ENCODE results near the gene CPSF6. TPM values are rescaled to one million over a fixed set of nuclear protein-coding genes. Genes with fewer than 3 reads are reported as not detected.

CPSF6 gene
- total RNA-seq, 2 donors from 2014 or later, result 23.1 to 33.2 TPM

GRCh38 chr12:69211160-69211559, 28.2 kb upstream of the CPSF6 start:
- Histone ChIP-seq H3K9me3 (no peaks in the 10 kb centered on the region), H3K4me3 (no peak overlapping the region), H3K27ac (no peak overlapping the region), H3K4me1 (no peaks in the 10 kb centered on the region), H3K36me3 (replicated peaks in 1 of 2; ENCODE audit: insufficient read depth in 1 of 2, low read depth in 2 of 2) (no peaks in the 10 kb centered on the region), H3K27me3 (no peaks in the 10 kb centered on the region)
- 65 to 69% methylated on average over 3 of the region's 3 CpGs for WGBS, 2 donors
- intact Hi-C loops (cut with DNase I), result no loop called here
- DNase-seq (no peak), ATAC-seq (no peak)
- TF ChIP-seq POLR2A (IDR thresholded peaks at IDR 0.05), result no peak
- no peak for TF ChIP-seq CTCF (IDR thresholded peaks at IDR 0.05)

- no peak overlapping the region for H3K27ac ChIP-seq
- no peak for TF ChIP-seq CTCF (IDR thresholded peaks at IDR 0.05)
- TF ChIP-seq POLR2A (IDR thresholded peaks at IDR 0.05), result no peak
- intact Hi-C loops (cut with DNase I), result no loop called here
- no peak overlapping the region for H3K4me3 ChIP-seq
- ATAC-seq (no peak), DNase-seq (no peak)
- H3K4me1 ChIP-seq, result no peaks in the 10 kb centered on the region
- H3K9me3 ChIP-seq, result no peaks in the 10 kb centered on the region
- no peaks in the 10 kb centered on the region for H3K27me3 ChIP-seq
- no peaks in the 10 kb centered on the region for H3K36me3 ChIP-seq (replicated peaks in 1 of 2; ENCODE audit: insufficient read depth in 1 of 2, low read depth in 2 of 2)
- WGBS, 2 donors, result 43 to 59% methylated on average over 1 of the region's 1 CpG
Observed at GRCh38 chr12:69214169-69214568, 25.2 kb upstream of the CPSF6 start.

GRCh38 chr12:69225251-69225910, 14.0 kb upstream of the CPSF6 start:
- DNase-seq, result no peak
- intact Hi-C loops (cut with DNase I), result no loop called here
- Histone ChIP-seq H3K4me1 (no peaks in the 10 kb centered on the region), H3K4me3 (no peak overlapping the region), H3K27ac (no peak overlapping the region), H3K36me3 (replicated peaks in 1 of 2; ENCODE audit: insufficient read depth in 1 of 2, low read depth in 2 of 2) (no peaks in the 10 kb centered on the region), H3K9me3 (no peaks in the 10 kb centered on the region), H3K27me3 (no peaks in the 10 kb centered on the region)
- ATAC-seq, result no peak
- no peak for TF ChIP-seq POLR2A (IDR thresholded peaks at IDR 0.05)
- TF ChIP-seq CTCF (IDR thresholded peaks at IDR 0.05), result no peak
- 80 to 94% methylated on average over 1 of the region's 1 CpG for WGBS, 2 donors

- Histone ChIP-seq H3K36me3 (replicated peaks in 1 of 2; ENCODE audit: insufficient read depth in 1 of 2, low read depth in 2 of 2) (no peaks in the 10 kb centered on the region), H3K4me1 (no peaks in the 10 kb centered on the region), H3K4me3 (no peak overlapping the region), H3K27me3 (no peaks in the 10 kb centered on the region), H3K27ac (no peak overlapping the region), H3K9me3 (peaks cover 0 to 5% (median 0%) of the 10 kb centered on the region in 3 donors)
- no peak for TF ChIP-seq POLR2A (IDR thresholded peaks at IDR 0.05)
- no peak for TF ChIP-seq CTCF (IDR thresholded peaks at IDR 0.05)
- no peak for DNase-seq
- intact Hi-C loops (cut with DNase I), result no loop called here
- ATAC-seq, result no peak
Observed at GRCh38 chr12:69231479-69231878, 7.9 kb upstream of the CPSF6 start.
